ENCODE results near the gene EP300. TPM values are rescaled to one million over a fixed set of nuclear protein-coding genes. Genes with fewer than 3 reads are reported as not detected.

The EP300 gene
- 67.8 and 71.9 TPM in 2 replicates for total RNA-seq

DNA sequence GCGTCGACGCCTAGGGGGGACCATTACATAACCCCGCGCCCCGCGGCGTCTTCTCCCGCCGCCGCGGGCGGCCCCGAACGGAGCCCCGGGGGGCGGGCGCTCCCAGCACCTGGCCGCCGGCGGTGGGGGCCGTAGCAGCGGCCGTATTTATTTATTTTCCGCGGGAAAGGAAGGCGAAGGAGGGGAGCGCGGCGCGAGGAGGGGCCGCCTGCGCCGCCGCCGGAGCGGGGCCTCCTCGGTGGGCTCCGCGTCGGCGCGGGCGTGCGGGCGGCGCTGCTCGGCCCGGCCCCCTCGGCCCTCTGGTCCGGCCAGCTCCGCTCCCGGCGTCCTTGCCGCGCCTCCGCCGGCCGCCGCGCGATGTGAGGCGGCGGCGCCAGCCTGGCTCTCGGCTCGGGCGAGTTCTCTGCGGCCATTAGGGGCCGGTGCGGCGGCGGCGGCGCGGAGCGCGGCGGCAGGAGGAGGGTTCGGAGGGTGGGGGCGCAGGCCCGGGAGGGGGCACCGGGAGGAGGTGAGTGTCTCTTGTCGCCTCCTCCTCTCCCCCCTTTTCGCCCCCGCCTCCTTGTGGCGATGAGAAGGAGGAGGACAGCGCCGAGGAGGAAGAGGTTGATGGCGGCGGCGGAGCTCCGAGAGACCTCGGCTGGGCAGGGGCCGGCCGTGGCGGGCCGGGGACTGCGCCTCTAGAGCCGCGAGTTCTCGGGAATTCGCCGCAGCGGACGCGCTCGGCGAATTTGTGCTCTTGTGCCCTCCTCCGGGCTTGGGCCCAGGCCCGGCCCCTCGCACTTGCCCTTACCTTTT is at the start of gene EP300:
Gene EP300, plus strand, starts transcription at position 570 of the 795 bp plus-strand sequence. CDS start 413 bp downstream, outside the sequence.

DNA sequence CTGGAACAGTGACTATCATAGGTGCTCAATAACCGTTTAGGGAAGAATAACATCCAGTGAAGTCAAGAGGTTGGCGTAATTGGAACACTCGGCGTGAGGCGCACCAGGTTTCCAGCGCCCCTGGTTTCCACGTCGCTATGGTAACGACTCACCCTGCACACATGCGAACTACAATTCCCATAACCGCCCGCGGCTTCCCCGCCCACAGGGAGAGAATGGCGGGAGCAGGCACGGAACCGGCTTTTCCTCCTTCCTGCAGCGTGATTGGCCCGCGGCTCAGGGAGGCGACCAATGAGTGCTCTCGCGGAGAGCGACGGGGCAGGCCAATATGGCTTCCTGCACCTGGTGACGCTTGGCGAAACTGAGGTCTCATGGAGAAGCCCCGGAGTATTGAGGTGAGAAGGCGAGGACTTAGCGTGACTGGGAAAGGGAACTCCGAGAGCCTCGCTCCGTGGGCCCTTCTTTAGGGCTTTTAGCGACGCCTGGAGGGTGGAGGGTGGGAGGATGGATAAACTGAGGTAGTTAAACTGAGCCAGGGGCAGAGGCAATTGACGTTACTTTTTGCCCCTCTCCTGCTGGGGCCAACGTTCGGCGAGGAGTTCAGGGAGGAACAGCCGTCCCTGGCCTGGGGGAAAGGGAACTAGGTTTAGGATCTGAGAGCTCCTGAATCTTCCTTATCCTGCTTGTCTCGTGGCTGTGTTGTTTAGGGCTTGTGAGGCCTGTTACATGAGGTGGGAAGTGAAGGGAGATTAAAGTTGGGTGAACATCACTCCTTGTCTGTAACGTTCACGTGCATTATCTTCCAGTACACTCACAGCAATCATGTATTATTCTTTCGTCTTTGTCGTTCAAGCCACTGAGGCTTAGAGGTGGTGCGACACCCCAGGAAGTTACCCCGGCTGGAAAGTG is 112.9 kb downstream of the EP300 start, which contains the start of gene L3MBTL2:
Gene L3MBTL2, plus strand, starts transcription at position 321 of the 909 bp plus-strand sequence. Its CDS starts 51 bp downstream, at position 372.

Other genes starting within 250 kb of the EP300 start
- gene ST13, start 236.0 kb upstream of the EP300 start, total RNA-seq, result 225 and 228 TPM in 2 replicates
- 10.6 and 16.4 TPM in 2 replicates for gene XPNPEP3, start 235.4 kb upstream of the EP300 start, total RNA-seq
- gene DNAJB7, start 230.5 kb upstream of the EP300 start, total RNA-seq, result not detected in 2 replicates
- 35.3 and 45.7 TPM in 2 replicates for gene RBX1, start 141.2 kb upstream of the EP300 start, total RNA-seq
- 22.8 and 25.0 TPM in 2 replicates for gene L3MBTL2, start 112.7 kb downstream of the EP300 start, total RNA-seq
- gene CHADL, start 148.3 kb downstream of the EP300 start, total RNA-seq, result 1.1 and 1.2 TPM in 2 replicates
- 37.6 and 61.7 TPM in 2 replicates for gene RANGAP1, start 193.6 kb downstream of the EP300 start, total RNA-seq
- 70.1 and 79.1 TPM in 2 replicates for gene ZC3H7B, start 208.9 kb downstream of the EP300 start, total RNA-seq